ENCODE data around the gene PLCL1.

The PLCL1 gene

GRCh38 chr2:198059800-198060199 is 255.4 kb downstream of the PLCL1 start:
- no peak for DNase-seq
- Histone ChIP-seq H3K27ac (no peak overlapping the region), H3K36me3 (replicated peaks) (no peaks in the 10 kb centered on the region), H3K4me3 (ENCODE audit: low read depth, low read length) (no peak overlapping the region), H3K27me3 (replicated peaks) (no peaks in the 10 kb centered on the region)
- in situ Hi-C loops (cut with HindIII; ENCODE audit: low pct_ligation_motif_present, low sequenced_read_pairs), result no loop called here
- TF ChIP-seq, protein P1, sequence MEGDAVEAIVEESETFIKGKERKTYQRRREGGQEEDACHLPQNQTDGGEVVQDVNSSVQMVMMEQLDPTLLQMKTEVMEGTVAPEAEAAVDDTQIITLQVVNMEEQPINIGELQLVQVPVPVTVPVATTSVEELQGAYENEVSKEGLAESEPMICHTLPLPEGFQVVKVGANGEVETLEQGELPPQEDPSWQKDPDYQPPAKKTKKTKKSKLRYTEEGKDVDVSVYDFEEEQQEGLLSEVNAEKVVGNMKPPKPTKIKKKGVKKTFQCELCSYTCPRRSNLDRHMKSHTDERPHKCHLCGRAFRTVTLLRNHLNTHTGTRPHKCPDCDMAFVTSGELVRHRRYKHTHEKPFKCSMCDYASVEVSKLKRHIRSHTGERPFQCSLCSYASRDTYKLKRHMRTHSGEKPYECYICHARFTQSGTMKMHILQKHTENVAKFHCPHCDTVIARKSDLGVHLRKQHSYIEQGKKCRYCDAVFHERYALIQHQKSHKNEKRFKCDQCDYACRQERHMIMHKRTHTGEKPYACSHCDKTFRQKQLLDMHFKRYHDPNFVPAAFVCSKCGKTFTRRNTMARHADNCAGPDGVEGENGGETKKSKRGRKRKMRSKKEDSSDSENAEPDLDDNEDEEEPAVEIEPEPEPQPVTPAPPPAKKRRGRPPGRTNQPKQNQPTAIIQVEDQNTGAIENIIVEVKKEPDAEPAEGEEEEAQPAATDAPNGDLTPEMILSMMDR (IDR thresholded peaks at IDR 0.05; ENCODE audit: low read depth, low read length, missing control alignments), result no peak

- in situ Hi-C loops (cut with HindIII; ENCODE audit: low pct_ligation_motif_present, low sequenced_read_pairs), result no loop called here
- TF ChIP-seq, protein P1 (IDR thresholded peaks at IDR 0.05; ENCODE audit: low read depth, low read length, missing control alignments), result no peak
- no peak overlapping the region for H3K4me3 ChIP-seq (ENCODE audit: low read depth, low read length)
- DNase-seq, result no peak
- H3K27ac ChIP-seq, result no peak overlapping the region
- H3K27me3 ChIP-seq (replicated peaks), result no peaks in the 10 kb centered on the region
- H3K36me3 ChIP-seq (replicated peaks), result no peaks in the 10 kb centered on the region
These were observed 255.9 kb downstream of the PLCL1 start for GRCh38 chr2:198060277-198060676.

DNA sequence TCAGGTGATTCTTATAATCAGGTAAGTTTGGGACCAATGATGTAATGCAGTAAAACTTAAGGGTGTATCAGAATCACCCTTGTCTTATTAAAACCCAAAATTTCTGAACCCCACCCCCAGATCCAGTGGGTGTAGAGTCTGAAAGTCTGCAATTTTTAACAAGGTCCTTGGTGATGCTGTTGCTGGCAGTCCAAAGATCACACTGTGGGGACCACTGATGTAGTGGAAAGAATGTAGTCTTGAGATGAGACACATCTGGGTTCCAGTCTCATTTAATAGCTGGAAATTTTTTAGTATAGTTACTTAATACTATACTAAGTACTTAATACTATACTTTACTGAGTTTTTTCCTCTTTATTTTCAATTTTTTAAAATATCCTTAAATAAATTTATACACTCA is 258.4 kb downstream of the PLCL1 start:
- DNase-seq, result no peak
- Histone ChIP-seq H3K27ac (no peak overlapping the region), H3K36me3 (replicated peaks) (no peaks in the 10 kb centered on the region), H3K4me3 (ENCODE audit: low read depth, low read length) (no peak overlapping the region), H3K27me3 (replicated peaks) (no peaks in the 10 kb centered on the region)
- TF ChIP-seq, protein P1 (IDR thresholded peaks at IDR 0.05; ENCODE audit: low read depth, low read length, missing control alignments), result no peak
- in situ Hi-C loops (cut with HindIII; ENCODE audit: low pct_ligation_motif_present, low sequenced_read_pairs), result no loop called here

GRCh38 chr2:198063242-198063641 is 258.8 kb downstream of the PLCL1 start:
- Histone ChIP-seq H3K36me3 (replicated peaks) (no peaks in the 10 kb centered on the region), H3K27ac (no peak overlapping the region), H3K27me3 (replicated peaks) (no peaks in the 10 kb centered on the region), H3K4me3 (ENCODE audit: low read depth, low read length) (no peak overlapping the region)
- DNase-seq, result no peak
- in situ Hi-C loops (cut with HindIII; ENCODE audit: low pct_ligation_motif_present, low sequenced_read_pairs), result no loop called here
- TF ChIP-seq, protein P1 (IDR thresholded peaks at IDR 0.05; ENCODE audit: low read depth, low read length, missing control alignments), result no peak

- no peak for DNase-seq
These were observed 260.9 kb downstream of the PLCL1 start for GRCh38 chr2:198065322-198065721.

DNA sequence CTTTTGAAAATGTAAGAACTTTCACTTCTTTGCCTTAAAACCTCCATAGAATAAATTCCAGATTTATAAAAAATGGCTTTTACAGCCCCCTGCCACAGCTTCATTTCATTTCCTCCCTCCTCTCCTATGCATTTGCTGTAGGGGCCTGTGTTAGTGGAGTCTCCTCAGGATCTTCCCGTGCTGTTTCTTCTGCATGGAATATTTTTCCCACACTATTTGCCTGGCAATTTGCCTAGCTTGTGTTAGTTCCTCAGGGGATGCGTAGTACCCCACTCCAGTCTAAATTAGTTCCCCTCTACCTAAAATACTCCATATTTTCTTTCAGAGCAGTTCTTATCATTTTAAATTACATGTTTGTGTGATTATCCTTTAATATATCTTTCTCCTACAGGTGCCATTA is 262.2 kb downstream of the PLCL1 start:
- Histone ChIP-seq H3K4me3 (ENCODE audit: low read depth, low read length) (no peak overlapping the region), H3K27ac (no peak overlapping the region), H3K27me3 (replicated peaks) (no peaks in the 10 kb centered on the region), H3K36me3 (replicated peaks) (no peaks in the 10 kb centered on the region)
- in situ Hi-C loops (cut with HindIII; ENCODE audit: low pct_ligation_motif_present, low sequenced_read_pairs), result no loop called here
- DNase-seq, result no peak
- TF ChIP-seq, protein P1 (IDR thresholded peaks at IDR 0.05; ENCODE audit: low read depth, low read length, missing control alignments), result no peak

More at GRCh38 chr2:198065322-198065721, 260.9 kb downstream of the PLCL1 start:
- TF ChIP-seq, protein P1 (IDR thresholded peaks at IDR 0.05; ENCODE audit: low read depth, low read length, missing control alignments), result no peak
- Histone ChIP-seq H3K4me3 (ENCODE audit: low read depth, low read length) (no peak overlapping the region), H3K27me3 (replicated peaks) (no peaks in the 10 kb centered on the region), H3K36me3 (replicated peaks) (no peaks in the 10 kb centered on the region), H3K27ac (no peak overlapping the region)
- in situ Hi-C loops (cut with HindIII; ENCODE audit: low pct_ligation_motif_present, low sequenced_read_pairs), result no loop called here
